CD14-positive monocyte (primary cell): ENCODE measurements around the gene CUX1. TPM values are rescaled to one million over a fixed set of nuclear protein-coding genes. Genes with fewer than 3 reads are reported as not detected.

Experiments
- DNase-seq, 3 donors: peaks; one replicate each; pipeline ENCODE4 v3.0.0-alpha.2; 2011 to 2022
- H2AFZ ChIP-seq: 2 replicates; pipeline ENCODE4 v1.6.0; 2012; ENCODE audit warnings: mild to moderate bottlenecking, low read depth, low read length, inconsistent platforms; ENCODE audit not compliant: insufficient read depth, poor library complexity, severe bottlenecking
- H3K27ac ChIP-seq, 2 donors: 1 replicate in 1 of 2; 2 replicates in 1 of 2; pipeline ENCODE4 v1.5.1; 2012 to 2013; ENCODE audit warnings: low read length in 2 of 2, control low read depth in 1 of 2, inconsistent platforms in 1 of 2, low read depth in 1 of 2, mild to moderate bottlenecking in 1 of 2
- H3K27me3 ChIP-seq, 2 donors: one replicate each; pipeline versions ENCODE4 v1.6.0 to v1.6.1; 2011 to 2013; ENCODE audit warnings: low read length in 2 of 2; ENCODE audit not compliant: control insufficient read depth in 2 of 2, insufficient read depth in 2 of 2
- H3K36me3 ChIP-seq, 2 donors: replicated peaks in 1 of 2; 1 replicate in 1 of 2; 2 replicates in 1 of 2; pipeline versions ENCODE4 v1.5.1 to v1.6.1; 2012 to 2013; ENCODE audit warnings: low read length in 2 of 2, control low read depth in 1 of 2, inconsistent platforms in 1 of 2, mild to moderate bottlenecking in 1 of 2; ENCODE audit not compliant: insufficient read depth in 2 of 2, control insufficient read depth in 1 of 2
- H3K4me1 ChIP-seq, 2 donors: 1 replicate in 1 of 2; 2 replicates in 1 of 2; pipeline versions ENCODE4 v1.5.1 to v1.6.1; 2012 to 2013; ENCODE audit warnings: low read length in 2 of 2, control low read depth in 1 of 2, inconsistent platforms in 1 of 2, mild to moderate bottlenecking in 1 of 2, moderate library complexity in 1 of 2; ENCODE audit not compliant: insufficient read depth in 2 of 2, control insufficient read depth in 1 of 2
- H3K4me2 ChIP-seq: replicated peaks from 2 replicates; pipeline ENCODE3; 2012; ENCODE audit warnings: low read length, moderate library complexity, mild to moderate bottlenecking; ENCODE audit not compliant: poor library complexity, severe bottlenecking; ENCODE audit errors: extremely low read depth
- H3K4me3 ChIP-seq, 3 experiments: fragments of 200-600 bp in 1 of 3; sonication (generic) in 1 of 3; replicated peaks in 1 of 3; 1 replicate in 2 of 3; 2 replicates in 1 of 3; pipeline ENCODE4 v1.5.1; 2011 to 2013; ENCODE audit warnings: low read length in 3 of 3, mild to moderate bottlenecking in 3 of 3, control low read depth in 2 of 3, low read depth in 2 of 3, inconsistent platforms in 1 of 3, moderate library complexity in 1 of 3
- H3K79me2 ChIP-seq: 2 replicates; pipeline ENCODE4 v1.6.0; 2012; ENCODE audit warnings: mild to moderate bottlenecking, control low read depth, inconsistent platforms, low read length, moderate library complexity; ENCODE audit not compliant: insufficient read depth
- H3K9ac ChIP-seq: 2 replicates; pipeline ENCODE4 v1.6.0; 2017; ENCODE audit warnings: low read length, mild to moderate bottlenecking; ENCODE audit not compliant: insufficient read depth, poor library complexity, severe bottlenecking
- H3K9me3 ChIP-seq, 2 donors: replicated peaks in 1 of 2; 1 replicate in 1 of 2; 2 replicates in 1 of 2; pipeline versions ENCODE4 v1.5.1 to v1.6.1; 2012 to 2013; ENCODE audit warnings: low read length in 2 of 2, control low read depth in 1 of 2; ENCODE audit not compliant: control insufficient read depth in 1 of 2, insufficient read depth in 1 of 2
- H4K20me1 ChIP-seq: 2 replicates; pipeline ENCODE4 v1.6.0; 2012; ENCODE audit warnings: mild to moderate bottlenecking, low read length, control low read depth, moderate library complexity; ENCODE audit not compliant: insufficient read depth
- H3K27ac Mint-ChIP-seq, 7 donors: one replicate each; pipeline ENCODE4 v1.8.0; 2020; ENCODE audit warnings: mild to moderate bottlenecking in 7 of 7, mixed read lengths in 7 of 7, moderate library complexity in 6 of 7, inconsistent platforms in 2 of 7
- H3K27me3 Mint-ChIP-seq, 3 donors: one replicate each; pipeline ENCODE4 v1.8.0; 2021 to 2022; ENCODE audit warnings: low read depth in 3 of 3, mild to moderate bottlenecking in 3 of 3, mixed read lengths in 3 of 3, moderate library complexity in 3 of 3, inconsistent platforms in 1 of 3
- H3K36me3 Mint-ChIP-seq, 2 donors: one replicate each; pipeline ENCODE4 v1.8.0; 2020; ENCODE audit warnings: mixed read lengths in 2 of 2, inconsistent platforms in 1 of 2, mild to moderate bottlenecking in 1 of 2
- H3K4me1 Mint-ChIP-seq: one replicate; pipeline ENCODE4 v1.8.0; 2020; ENCODE audit warnings: mild to moderate bottlenecking, mixed read lengths
- H3K4me3 Mint-ChIP-seq, 2 donors: one replicate each; pipeline ENCODE4 v1.8.0; 2020; ENCODE audit warnings: mild to moderate bottlenecking in 2 of 2, mixed read lengths in 2 of 2, moderate library complexity in 1 of 2
- H3K9me3 Mint-ChIP-seq, 7 donors: one replicate each; pipeline ENCODE4 v1.8.0; 2020 to 2022; ENCODE audit warnings: mixed read lengths in 7 of 7, mild to moderate bottlenecking in 6 of 7, moderate library complexity in 6 of 7, inconsistent platforms in 2 of 7
- CTCF ChIP-seq: fragments of 200-600 bp; IDR thresholded peaks from one replicate; pipeline ENCODE4 v1.8.0; 2022; ENCODE audit warnings: antibody characterized with exemption, mild to moderate bottlenecking
- whole genome bisulfite sequencing: methylation state at CpG from one replicate; pipeline ENCODE4 v1.1.5; 2013; ENCODE audit warnings: missing lambda C conversion rate; ENCODE audit not compliant: insufficient coverage; 5-methylcytosine and 5-hydroxymethylcytosine counted together
- intact Hi-C, 2 donors: fragments of 100-400 bp; cut with micrococcal nuclease; formaldehyde crosslinking; loops; one replicate each; pipeline versions ENCODE4 v1.15.0 to v1.15.1; 2023
- polyA plus RNA-seq, 3 donors: library from polyadenylated mRNA; depleted of rRNA in 1 of 3; unstranded in 2 of 3; stranded (reverse) in 1 of 3; fragments of 300-500 nt in 2 of 3; fragments of >200 nt in 1 of 3; fragmentation: Illumina TruSeq in 2 of 3; gene quantifications; 1 replicate in 2 of 3; 2 replicates in 1 of 3; pipeline ENCODE4 v1.2.3, GENCODE V29; 2012 to 2021

CUX1 gene
- polyA plus RNA-seq, 3 donors = 17.6 to 38.0 (median 28.0) TPM

DNA sequence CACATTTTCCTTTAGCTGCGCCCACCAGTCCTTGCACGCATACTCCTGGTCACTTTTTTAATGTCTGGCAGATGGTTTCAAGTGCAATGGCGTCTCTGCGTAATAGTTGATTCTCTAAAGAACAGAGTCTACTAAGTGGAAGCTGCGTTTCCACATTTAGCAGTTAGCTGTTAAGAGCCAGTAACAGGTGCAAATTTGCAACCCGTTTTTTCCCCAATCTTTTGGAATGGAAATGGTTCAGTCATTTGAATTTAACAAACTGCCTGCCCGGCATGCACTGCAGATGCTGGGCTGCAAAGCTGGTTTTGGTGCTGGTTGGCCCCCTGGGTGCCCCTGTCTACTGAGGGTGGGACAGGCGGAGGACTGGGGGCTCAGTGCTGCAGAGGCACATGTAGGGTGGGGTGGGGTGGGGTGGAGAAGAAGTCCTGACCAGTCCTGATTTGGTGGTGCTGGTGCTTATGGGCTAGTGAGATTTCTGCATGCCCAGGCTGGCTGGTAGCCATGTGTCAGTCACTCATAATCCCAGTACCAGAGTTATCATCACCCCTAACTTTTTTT is 43.9 kb downstream of the CUX1 start:
- Histone ChIP-seq H2AFZ (no peak overlapping the region), H3K9me3 (no peaks in the 10 kb centered on the region), H3K9ac (no peak overlapping the region), H3K4me2 (no peak overlapping the region), H3K79me2 (peaks cover 91% of the 10 kb centered on the region), H3K4me3 (no peak overlapping the region), H3K36me3 (peaks cover 7 to 14% of the 10 kb centered on the region in 2 donors), H3K4me1 (peaks cover 38 to 41% of the 10 kb centered on the region in 2 donors), H4K20me1 (peaks cover 93% of the 10 kb centered on the region), H3K27me3 (no peaks in the 10 kb centered on the region), H3K27ac (peak overlapping the region in 1 of 2 donors; percentile 28)
- intact Hi-C loops = loop anchor here in 1 of 2 donors (10.0 kb wide), 1 partner anchor 94 kb away; no protein-coding TSS in a partner anchor
- Mint-ChIP-seq H3K4me3 (no peak overlapping the region), H3K27me3 (no peaks in the 10 kb centered on the region), H3K9me3 (no peaks in the 10 kb centered on the region), H3K36me3 (peaks cover 8 to 28% of the 10 kb centered on the region in 2 donors), H3K27ac (peak overlapping the region in 2 of 7 donors; percentile 37 to 66), H3K4me1 (peaks cover 49% of the 10 kb centered on the region)
- no peak for DNase-seq
- WGBS = 78% methylated on average over 6 of the region's 8 CpGs
- TF ChIP-seq CTCF = no peak

DNA sequence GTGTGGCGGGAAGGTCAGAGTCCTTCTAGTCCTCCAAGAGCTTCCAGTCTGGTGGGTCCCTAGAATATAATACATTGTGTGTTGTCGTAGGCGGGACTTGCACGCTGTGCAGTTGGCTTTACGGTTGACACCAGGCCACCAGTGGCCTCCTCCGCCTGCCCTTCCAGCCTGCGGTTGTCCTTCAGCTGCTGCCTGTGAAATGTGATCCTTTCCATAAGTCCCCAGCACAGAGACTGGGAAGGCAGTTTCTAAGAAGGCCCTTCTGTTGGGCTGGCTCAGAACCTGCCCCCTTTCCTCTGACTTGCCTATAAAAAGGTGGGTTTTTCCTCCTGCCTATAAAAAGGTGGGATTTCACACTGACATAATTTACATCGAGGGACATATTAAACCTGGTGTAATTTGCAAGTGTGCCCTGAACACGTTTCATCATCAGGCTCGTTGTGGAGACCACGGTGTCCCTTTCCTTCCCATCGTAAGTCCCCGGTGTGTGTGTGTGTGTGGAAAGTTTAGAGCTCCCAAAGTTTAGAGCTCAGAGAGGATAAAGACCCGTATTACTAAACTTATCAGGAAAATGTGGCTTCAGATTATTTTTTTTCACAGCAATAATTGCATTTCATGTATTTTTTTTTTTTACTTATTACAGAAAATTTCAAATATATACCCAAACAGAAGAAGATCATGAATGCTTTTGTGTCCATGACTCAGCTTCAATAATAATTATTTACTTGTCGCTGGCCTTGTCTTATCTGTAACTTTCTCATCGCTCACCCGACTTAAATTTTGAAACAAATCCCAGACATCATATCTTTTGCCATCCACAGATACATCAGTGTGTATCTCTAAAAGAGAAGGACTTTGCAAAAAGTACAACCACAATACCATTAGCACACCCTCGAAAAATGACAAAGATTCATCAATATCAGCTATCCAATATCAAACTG is 45.1 kb downstream of the CUX1 start:
- Mint-ChIP-seq H3K36me3 (peaks cover 11 to 36% of the 10 kb centered on the region in 2 donors), H3K27ac (peak overlapping the region in 4 of 7 donors; percentile 42 to 71 (median 60)), H3K4me3 (no peak overlapping the region), H3K9me3 (no peaks in the 10 kb centered on the region), H3K27me3 (no peaks in the 10 kb centered on the region), H3K4me1 (peaks cover 38% of the 10 kb centered on the region)
- no peak overlapping the region for H3K4me2 ChIP-seq
- no peaks in the 10 kb centered on the region for H3K27me3 ChIP-seq
- intact Hi-C loops = loop anchor here in 1 of 2 donors (10.0 kb wide), 1 partner anchor 92 kb away; no protein-coding TSS in a partner anchor
- H3K4me1 ChIP-seq = peaks cover 27 to 30% of the 10 kb centered on the region in 2 donors
- peaks cover 7 to 14% of the 10 kb centered on the region in 2 donors for H3K36me3 ChIP-seq
- H3K9ac ChIP-seq = no peak overlapping the region
- no peaks in the 10 kb centered on the region for H3K9me3 ChIP-seq
- no peak for TF ChIP-seq CTCF
- peaks cover 100% of the 10 kb centered on the region for H3K79me2 ChIP-seq
- DNase-seq = no peak
- H3K4me3 ChIP-seq = no peak overlapping the region
- WGBS = 80% methylated on average over 12 of the region's 18 CpGs
- H2AFZ ChIP-seq = no peak overlapping the region
- H4K20me1 ChIP-seq = peaks cover 100% of the 10 kb centered on the region
- H3K27ac ChIP-seq = peak overlapping the region in 1 of 2 donors; percentile 14
